HG02759 (cell line): ENCODE results near the gene GRIK3.
"Not testable (repeated sequence)": the region's sequence is repeated elsewhere in the genome, so short reads cannot be mapped to it uniquely, and the experiment has no call there.

ENCODE experiments used
- ATAC-seq: cut with Tn5 transposase; IDR thresholded peaks from one replicate; pipeline ENCODE4 v1.9.1; 2021; ENCODE audit warnings: mild to moderate bottlenecking, moderate library complexity; ENCODE audit not compliant: unreplicated experiment

GRIK3 gene

GRCh38 chr1:36948147-36948546, 86.2 kb downstream of the GRIK3 start:
- ATAC-seq = no peak

GRCh38 chr1:36947384-36947783, 86.9 kb downstream of the GRIK3 start:
- no peak for ATAC-seq

GRCh38 chr1:36944883-36945282, 89.4 kb downstream of the GRIK3 start:
- no peak for ATAC-seq

DNA sequence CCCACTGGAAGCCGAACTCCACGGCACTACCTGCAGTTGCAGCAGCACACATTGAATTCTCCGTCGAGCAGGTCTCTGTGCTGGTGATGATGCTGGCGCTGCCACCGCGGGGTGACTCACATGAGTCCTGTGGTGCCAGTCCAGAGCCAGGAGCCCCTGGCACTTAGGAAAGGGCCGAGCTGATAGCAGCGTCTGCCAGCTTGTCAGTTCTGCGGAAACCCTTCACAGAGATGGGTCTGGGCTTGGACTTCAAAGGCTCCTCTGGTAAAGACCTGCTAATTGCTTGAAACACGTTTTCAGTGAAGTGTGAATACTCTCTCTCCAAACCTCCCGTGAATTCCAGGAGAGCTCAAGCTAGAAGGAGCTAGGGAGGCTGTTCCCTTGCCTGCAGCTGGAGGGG, 92.2 kb downstream of the GRIK3 start:
- ATAC-seq = no peak

DNA sequence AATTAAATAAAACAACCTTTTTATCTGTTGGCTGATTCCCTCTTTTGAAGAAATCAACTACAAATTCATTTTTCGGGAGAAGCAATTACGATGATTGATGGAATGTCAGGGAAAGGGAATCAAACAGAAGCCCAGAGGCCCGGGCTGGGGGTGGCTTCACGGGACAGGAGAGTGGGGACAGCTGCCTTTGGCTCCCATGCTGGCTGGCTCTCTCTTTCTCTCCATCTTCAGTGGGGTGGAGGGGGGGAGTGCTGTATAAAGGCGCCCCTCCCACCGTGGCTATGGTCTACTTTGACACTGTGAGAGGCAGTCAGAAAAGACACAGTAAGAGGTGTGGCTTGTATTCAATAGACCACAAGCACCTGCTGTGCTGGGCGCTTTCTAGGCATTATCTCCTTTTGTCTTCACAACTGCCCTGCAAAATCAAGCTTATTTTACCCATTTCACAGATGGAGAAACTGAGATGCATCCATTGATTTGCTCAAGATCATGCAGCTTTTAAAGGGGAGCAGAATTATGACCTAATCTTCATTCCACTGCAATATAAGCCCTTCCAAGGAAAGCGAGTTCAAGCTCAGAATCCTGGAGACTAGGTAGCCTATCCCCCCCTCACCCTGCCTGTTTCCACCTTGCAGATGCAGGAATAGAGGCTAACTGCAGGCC, 92.9 kb downstream of the GRIK3 start:
- ATAC-seq = no peak

DNA sequence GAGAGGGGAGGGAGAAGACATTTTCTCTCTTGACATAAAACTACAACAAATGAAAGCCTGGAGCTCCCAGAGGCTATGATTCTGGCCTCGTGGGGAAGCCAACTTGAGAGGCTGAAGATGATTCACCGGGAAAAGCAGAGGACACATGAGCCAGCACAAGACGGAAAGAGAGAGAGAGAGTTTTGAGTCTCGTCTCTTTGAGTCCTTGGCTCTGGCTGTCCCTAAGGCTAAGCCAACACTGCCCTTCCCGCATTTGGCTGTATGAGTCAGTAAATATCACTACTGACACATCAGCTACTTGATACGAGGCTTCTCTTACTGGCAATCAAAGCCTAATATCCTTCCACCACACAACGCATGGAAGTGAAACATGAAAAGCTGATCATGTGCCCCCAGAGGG, 95.5 kb downstream of the GRIK3 start:
- ATAC-seq = no peak

DNA sequence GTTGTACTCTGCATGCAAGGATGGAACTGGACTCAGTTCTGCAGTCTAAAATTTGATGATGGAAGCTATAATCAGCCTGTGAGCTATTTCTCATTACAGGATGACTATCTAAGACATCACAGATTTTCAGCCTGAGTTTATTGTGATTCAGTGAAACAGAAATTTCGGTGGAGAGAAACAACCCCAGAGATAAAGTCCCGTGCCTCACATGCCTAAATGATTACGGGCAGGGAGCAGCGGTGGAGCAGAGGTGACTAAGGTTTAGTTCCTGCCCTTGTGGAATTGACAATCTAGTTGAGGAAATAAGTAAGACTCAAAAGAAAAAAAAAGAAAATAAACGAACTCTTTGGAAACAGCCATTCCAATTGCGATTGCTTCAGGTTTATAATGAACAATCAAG, 96.9 kb downstream of the GRIK3 start:
- no peak for ATAC-seq

- ATAC-seq = no peak
These were observed 100.3 kb downstream of the GRIK3 start for GRCh38 chr1:36934061-36934460.

GRCh38 chr1:36927826-36928225, 106.5 kb downstream of the GRIK3 start:
- ATAC-seq = no peak

DNA sequence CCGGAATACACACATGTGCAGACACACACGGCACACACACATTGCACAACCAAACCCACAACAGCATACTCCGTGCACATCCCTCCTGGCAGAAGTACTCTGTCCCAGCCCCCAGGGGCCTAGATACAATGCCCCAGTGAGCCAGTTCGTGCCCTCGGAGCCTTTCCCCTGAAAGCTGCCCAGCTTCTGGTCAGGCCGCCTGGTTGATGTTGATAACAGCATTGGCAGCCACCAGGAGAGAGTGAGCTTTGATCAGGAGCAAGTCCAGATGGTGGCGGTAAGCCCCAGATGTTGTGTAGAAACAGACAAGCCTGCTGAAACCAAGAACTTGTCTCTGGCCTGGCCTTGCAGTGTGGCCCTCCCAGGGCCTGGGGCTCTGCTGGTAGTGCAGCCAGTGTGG, 109.1 kb downstream of the GRIK3 start:
- ATAC-seq = no peak

DNA sequence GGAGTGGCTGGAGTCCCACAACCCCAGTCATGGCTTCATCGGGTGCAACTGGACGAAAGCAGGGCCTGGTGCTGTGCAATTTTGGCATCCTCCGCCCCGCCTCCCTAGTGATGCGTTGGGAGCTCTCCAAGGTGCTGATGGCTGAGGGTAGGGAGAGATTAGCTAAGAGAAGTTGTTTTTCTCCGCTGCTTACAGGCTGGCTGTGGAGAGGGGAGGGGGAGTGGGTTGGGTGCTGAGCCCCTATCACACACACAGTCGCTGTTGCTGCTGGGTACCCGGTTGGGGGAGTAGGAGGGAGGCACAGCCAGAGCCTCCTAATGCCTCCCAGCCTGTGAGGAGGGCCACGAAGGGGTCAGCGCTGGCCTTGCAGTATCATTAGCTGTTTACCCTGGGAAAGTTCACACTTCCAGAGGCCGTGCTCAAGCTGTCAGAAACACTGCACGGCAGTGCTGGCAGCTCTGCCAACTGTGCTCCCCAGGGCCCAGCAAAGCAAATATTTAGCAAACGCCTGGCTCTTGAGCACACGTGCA, 110.0 kb downstream of the GRIK3 start:
- ATAC-seq = no peak

DNA sequence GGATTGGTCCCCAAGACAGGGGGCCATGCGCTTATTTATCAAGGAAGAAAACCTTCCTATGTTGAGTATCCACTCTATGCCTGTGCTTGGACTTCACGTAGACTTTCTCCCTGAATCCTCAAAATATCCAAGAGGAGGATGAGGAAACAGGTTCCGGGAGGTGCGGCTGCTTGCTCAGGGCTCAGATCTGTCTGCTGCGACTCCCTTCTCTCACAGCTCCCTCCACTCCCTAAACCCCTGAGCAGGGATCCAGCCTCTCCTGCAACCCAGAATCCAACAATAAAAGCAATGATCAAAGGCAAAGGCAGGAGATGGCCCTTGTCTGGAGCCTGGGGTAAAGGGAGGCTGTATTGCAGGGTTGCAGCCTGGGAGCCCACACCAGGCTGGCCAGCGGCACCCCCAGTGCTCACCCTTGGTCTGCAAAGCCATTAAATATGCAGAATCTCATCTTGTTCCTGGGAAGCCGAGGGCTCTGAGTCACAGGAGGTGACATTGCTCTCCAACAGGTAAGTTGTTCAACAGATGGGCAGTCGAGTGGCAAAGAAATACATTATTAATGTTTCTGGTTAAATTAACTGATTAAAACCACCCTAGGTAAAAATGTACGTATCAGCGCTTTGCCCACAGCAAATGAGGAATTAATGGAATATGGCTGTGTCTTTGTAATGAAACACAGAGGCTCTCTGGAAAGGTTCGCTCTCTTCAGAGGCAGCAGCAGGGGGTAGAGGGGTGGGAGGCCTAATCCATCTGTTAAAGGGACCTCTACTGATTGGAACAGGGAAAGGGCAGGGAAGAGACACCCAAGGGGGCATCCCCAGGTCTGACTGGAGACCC, 111.5 kb downstream of the GRIK3 start:
- no peak for ATAC-seq

- ATAC-seq = no peak
These were observed 112.2 kb downstream of the GRIK3 start for GRCh38 chr1:36922071-36922470.

- ATAC-seq = no peak
These were observed 113.4 kb downstream of the GRIK3 start for GRCh38 chr1:36920801-36921405.

DNA sequence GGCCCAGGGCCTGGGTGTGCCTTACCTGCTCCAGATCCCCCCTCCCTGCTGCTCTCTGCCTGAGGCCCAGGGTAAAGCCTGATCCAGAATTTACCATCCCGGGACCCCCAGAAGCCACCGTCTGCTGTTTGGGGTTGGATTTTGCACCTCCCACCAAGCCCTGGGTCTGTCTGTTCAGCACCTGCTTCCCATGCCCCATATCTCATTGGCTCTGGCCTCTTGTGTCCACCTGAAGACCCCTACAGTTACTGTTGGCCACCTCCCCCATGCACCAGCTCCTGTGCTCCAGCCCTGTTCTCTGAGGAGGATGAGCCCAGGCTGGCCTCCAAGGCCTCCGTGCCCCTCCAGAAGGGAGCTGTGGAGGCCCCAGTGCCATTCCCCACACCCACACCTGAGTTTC, 113.9 kb downstream of the GRIK3 start:
- no peak for ATAC-seq

GRCh38 chr1:36919491-36920145, 114.7 kb downstream of the GRIK3 start:
- no peak for ATAC-seq

DNA sequence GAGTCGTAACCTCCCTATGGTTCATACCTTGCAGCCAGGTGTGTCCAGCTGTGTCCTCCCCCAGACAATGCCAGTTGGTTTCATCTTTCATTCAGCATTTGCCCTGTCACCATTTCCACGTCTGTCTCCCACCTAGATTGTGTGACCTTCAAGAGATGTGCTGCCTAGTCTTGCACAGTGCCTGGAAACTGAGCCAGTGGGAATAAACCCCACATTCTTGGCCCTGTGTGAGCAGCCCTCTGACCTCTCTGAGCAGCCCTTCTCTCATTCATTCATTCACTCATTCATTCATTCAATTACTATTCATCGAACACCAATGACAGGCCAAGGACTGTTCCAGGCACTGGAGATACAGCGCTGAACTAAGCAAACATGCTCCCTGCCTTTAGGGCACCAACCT, 115.7 kb downstream of the GRIK3 start:
- no peak for ATAC-seq

- ATAC-seq = not testable (repeated sequence)
These were observed 117.8 kb downstream of the GRIK3 start for GRCh38 chr1:36916542-36916941.

GRCh38 chr1:36913484-36914060, 120.7 kb downstream of the GRIK3 start:
- no peak for ATAC-seq

DNA sequence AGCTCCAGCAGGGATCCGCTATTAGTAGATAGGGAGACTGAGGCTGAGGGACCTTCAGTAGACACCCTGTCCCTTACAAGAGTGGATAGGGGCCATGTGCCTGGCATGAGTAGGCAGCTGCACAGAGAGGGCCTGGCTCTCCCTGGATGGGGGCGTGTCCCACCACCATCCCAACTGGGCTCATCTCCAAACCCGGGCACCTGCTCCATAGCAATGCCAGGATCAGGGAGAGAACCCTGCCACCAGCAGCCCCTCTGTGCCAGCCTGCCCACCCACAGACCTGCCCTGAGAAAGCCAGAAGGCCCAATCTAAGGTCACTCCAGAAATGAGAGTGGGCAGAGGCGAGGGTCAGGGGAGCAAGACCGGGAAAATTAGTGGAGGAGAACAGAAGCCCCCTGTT, 121.3 kb downstream of the GRIK3 start:
- no peak for ATAC-seq

GRCh38 chr1:36912365-36912865, 121.9 kb downstream of the GRIK3 start:
- no peak for ATAC-seq
